ENCODE results near the gene CAMK2A.

The CAMK2A gene

GRCh38 chr5:150311015-150311692 lies 21.6 kb upstream of the CAMK2A start:
- TF ChIP-seq CTCF (IDR thresholded peaks at IDR 0.05; ENCODE audit: borderline replicate concordance, insufficient read depth, low read depth, low read length) = no peak
- H3K4me3 ChIP-seq (ENCODE audit: low read depth, low read length) = no peak overlapping the region

GRCh38 chr5:150310246-150310645 lies 20.7 kb upstream of the CAMK2A start:
- no peak for TF ChIP-seq CTCF (IDR thresholded peaks at IDR 0.05; ENCODE audit: borderline replicate concordance, insufficient read depth, low read depth, low read length)
- no peak overlapping the region for H3K4me3 ChIP-seq (ENCODE audit: low read depth, low read length)

DNA sequence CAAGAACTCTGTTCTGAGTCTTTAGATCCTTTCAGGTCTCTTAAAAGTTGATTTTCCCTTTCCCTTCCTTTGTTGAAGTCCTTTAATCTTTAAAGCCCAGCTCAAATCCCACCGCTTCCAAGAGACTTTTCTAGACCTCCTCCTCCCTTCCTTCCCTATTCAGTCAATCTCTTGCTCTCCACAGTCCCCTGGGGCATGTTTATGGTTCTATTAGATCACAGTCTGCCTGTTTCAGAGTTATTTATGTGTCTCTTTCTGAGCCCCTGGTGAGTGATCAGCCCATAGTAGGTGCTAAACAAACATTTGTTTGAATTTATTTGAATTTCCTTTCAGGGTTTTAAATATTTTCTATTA lies 20.3 kb upstream of the CAMK2A start:
- no peak for TF ChIP-seq CTCF (IDR thresholded peaks at IDR 0.05; ENCODE audit: borderline replicate concordance, insufficient read depth, low read depth, low read length)
- H3K4me3 ChIP-seq (ENCODE audit: low read depth, low read length) = no peak overlapping the region

DNA sequence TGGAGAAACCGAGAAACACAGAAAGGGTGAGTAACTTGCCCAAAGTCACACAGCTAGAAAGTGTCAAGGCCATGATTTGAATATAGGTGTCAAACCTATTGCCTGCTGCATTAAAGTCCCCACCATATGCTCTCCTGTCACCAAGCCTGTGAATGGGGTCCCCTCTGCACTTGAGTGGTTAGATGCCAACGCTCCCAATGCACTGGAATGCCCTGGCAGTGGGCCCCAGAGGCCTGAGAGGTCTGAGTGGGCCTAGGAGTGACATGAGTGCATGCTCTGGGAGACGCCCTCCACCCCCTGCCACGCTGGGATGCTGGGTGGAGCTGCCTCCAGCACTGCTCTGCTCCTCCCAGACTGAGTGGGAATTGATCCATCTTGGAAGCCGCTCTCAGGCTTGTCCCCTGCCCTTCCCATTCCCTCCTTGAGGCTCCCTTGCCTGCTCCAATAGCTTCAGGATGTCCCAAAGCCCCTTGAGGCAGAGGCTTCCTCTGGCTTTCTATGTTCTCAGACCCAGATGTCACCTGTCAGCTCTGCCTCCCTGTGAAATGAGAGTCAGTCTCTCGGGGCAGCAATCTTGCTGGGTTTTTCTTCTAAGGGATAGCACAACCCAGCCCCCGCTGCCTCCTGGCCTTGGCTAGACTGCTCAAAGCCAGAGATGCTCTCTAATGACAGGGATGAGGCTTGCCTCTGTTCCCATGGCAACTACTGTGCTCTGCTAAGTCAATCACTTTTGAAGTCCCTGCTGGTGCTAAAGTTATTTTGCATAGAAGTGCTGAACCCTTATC lies 19.7 kb upstream of the CAMK2A start:
- H3K4me3 ChIP-seq (ENCODE audit: low read depth, low read length) = no peak overlapping the region
- TF ChIP-seq CTCF (IDR thresholded peaks at IDR 0.05; ENCODE audit: borderline replicate concordance, insufficient read depth, low read depth, low read length) = no peak

GRCh38 chr5:150307617-150308426 lies 18.2 kb upstream of the CAMK2A start:
- no peak overlapping the region for H3K4me3 ChIP-seq (ENCODE audit: low read depth, low read length)
- no peak for TF ChIP-seq CTCF (IDR thresholded peaks at IDR 0.05; ENCODE audit: borderline replicate concordance, insufficient read depth, low read depth, low read length)

DNA sequence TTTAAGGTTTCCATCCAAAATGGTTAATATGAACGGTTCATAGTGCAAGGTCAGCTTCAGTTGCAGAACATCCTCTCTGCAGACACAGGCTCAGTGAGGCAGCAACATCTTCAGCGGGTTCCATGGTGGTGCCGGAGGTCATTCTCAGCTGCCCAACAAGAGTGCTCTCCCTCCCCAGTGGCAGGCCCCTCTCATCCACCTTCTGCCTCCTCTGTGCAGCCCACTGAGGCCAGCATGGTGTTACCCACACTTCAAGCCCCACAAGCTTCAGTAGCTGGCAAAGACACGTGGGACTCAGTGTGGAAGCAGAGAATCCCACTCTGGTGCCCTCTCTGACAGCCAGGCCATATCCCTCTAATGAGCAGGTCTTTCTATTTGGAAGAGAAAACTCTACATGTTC lies 17.2 kb upstream of the CAMK2A start:
- no peak overlapping the region for H3K4me3 ChIP-seq (ENCODE audit: low read depth, low read length)
- no peak for TF ChIP-seq CTCF (IDR thresholded peaks at IDR 0.05; ENCODE audit: borderline replicate concordance, insufficient read depth, low read depth, low read length)

All from GM12875 (cell line).